Omental fat pad (tissue), 4 donors: ENCODE data around the gene L3MBTL4. TPM values are rescaled to one million over a fixed set of nuclear protein-coding genes. Genes with fewer than 3 reads are reported as not detected.

Source experiments
- ATAC-seq: fragments of 150-250 bp; one replicate; pipeline ENCODE4 v1.9.1; 2016; ENCODE audit warnings: mild to moderate bottlenecking, moderate library complexity; ENCODE audit not compliant: low FRiP score
- DNase-seq: peaks from one replicate; pipeline ENCODE4 v3.0.0-alpha.2; 2019; ENCODE audit warnings: low spot score
- total RNA-seq, 4 donors: library from RNA; depleted of rRNA; stranded (reverse); fragments of >200 nt; gene quantifications; one replicate each; pipeline ENCODE4 v1.1.0, GENCODE V29; 2016
- TF ChIP-seq, protein P1 (sequence below), 3 donors: fragments of 450-650 bp; IDR thresholded peaks; one replicate each; pipeline ENCODE4 v1.5.1; 2016 to 2017; ENCODE audit warnings: antibody characterized with exemption in 3 of 3, mild to moderate bottlenecking in 3 of 3, moderate library complexity in 2 of 3

L3MBTL4 gene
- total RNA-seq, 4 donors from 2014 or later: 7.2 to 14.8 (median 8.3) TPM

DNA sequence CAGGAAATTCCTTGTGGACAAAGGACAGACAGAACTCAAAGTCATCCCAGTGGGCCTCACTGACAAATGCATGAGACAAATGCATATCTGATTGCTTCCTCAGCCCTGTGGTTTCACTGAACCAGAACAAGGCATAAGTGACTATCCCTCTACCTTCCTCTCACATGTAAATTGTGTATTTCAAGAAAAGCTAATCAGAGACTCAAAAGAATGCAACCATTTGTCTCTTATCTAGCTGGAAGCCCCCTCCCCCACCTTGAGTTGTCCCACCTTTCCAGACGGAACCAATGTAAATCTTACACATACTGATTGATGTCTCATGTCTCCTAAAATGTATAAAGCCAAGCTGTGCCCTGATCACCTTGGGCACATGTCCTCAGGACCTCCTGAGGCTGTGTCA lies 417.4 kb downstream of the L3MBTL4 start:
- ATAC-seq (no peak), DNase-seq (no peak)
- TF ChIP-seq, protein P1, sequence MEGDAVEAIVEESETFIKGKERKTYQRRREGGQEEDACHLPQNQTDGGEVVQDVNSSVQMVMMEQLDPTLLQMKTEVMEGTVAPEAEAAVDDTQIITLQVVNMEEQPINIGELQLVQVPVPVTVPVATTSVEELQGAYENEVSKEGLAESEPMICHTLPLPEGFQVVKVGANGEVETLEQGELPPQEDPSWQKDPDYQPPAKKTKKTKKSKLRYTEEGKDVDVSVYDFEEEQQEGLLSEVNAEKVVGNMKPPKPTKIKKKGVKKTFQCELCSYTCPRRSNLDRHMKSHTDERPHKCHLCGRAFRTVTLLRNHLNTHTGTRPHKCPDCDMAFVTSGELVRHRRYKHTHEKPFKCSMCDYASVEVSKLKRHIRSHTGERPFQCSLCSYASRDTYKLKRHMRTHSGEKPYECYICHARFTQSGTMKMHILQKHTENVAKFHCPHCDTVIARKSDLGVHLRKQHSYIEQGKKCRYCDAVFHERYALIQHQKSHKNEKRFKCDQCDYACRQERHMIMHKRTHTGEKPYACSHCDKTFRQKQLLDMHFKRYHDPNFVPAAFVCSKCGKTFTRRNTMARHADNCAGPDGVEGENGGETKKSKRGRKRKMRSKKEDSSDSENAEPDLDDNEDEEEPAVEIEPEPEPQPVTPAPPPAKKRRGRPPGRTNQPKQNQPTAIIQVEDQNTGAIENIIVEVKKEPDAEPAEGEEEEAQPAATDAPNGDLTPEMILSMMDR (IDR thresholded peaks at IDR 0.05): no peak

DNA sequence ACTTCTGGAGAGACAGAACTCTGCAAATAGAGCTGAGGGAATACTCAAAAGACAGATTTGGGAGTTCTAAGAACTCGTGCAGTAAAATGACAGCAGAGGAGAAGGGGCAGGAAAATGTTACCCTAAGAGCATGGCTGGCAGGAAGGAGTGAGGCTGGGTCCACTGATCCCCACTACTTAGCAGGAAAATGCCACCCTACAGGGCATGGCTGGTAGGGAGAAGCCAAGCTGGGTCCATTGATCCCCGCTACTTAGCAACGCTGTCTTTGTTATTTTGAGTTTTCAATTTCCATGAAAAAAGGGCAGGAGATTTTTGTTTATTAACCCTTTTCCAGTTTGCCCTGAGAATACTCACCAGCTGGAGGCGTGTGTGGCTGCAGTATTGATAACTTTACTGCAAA lies 419.1 kb downstream of the L3MBTL4 start:
- no peak for ATAC-seq
- TF ChIP-seq, protein P1 (IDR thresholded peaks at IDR 0.05): no peak

DNA sequence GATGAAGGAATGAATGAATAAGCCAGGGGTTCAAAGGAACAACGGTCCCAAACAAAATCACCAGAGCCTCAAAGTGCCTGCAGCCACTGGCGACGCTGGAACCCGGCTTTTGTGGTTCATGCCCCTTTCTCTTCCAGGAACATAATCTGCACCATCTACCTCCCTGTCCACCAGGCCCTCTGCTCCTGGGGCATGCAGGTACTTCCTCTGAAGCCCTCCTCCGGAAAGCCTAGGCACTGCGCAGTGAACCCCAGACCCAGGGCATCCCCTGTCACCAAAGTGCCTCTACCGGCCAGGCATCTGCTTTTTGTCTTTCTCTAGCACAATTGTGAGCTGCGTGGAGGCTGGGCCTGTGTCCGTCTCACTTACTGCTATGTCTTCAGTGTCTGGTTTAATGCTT lies 420.8 kb downstream of the L3MBTL4 start:
- ATAC-seq (no peak), DNase-seq (no peak)
- TF ChIP-seq, protein P1 (IDR thresholded peaks at IDR 0.05): no peak

More for the DNA sequence above, 419.1 kb downstream of the L3MBTL4 start:
- DNase-seq: no peak

DNA sequence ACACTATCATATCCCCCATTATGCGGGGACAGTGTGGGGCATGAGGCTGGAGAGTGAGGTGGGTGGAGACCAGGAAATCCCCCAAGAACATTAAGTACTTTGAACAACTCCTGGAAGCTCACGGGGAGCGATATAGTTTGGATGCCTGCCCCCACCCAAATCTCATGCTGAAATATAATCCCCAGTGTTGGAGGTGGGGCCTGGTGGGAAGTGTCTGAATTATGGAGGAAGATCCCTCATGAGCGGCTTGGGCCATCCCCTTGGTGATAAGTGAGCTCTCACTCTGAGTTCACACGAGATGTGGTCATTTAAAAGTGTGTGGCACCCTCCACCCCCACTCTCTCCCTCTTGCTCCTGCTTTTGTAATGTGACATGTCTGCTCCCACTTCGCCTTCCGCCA lies 422.3 kb downstream of the L3MBTL4 start:
- DNase-seq: no peak
- TF ChIP-seq, protein P1 (IDR thresholded peaks at IDR 0.05): no peak
- no peak for ATAC-seq

DNA sequence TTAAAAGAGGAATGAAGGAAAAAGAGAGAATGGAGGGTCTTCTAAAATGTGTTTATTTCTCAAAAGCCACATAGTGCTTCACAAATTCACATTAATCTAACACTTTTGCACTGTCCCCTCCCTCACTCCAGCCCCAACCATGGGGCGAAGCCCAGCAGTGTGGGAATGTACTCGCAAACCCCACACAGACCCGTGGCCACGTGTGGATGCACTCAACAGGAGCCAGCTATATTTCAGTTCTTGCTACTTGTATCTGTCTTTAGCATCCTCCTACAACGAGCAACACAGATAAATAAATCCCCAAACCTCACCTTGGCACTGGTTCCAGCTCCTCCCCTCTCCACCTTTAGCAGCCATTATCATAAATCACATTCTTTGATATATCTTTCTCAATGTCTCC lies 427.5 kb downstream of the L3MBTL4 start:
- TF ChIP-seq, protein P1 (IDR thresholded peaks at IDR 0.05): no peak
- DNase-seq (no peak), ATAC-seq (no peak)

DNA sequence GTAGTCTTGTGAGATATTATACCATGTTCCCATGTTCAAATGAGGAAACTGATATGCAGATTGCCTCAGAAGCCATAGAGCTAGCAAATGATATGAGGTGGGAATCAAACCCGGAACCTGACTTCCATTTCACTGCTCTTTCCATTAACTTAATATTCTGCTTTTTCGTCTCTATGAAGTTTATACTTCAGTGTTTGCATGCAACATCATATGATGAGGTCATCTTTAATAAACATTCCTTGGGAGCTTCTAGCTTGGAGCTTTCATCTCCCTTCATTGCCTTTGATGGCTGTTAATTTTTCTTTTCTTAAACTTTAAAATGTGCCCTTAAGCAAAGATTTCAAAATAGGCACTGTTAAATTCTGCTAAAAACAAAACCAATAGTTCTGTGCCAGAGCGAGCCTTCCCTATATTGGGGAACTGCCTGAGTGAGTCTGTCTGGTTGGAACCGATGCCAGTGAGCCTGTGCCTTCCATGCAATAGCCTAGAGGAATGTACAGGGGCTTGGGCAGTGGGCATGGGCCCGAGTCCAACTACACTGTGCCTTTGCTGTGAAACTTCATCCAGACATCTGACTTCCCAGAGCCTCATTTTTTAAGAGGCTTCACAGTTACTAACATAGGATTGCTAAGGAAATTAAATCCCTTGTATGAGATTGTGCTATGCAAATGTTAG lies 428.3 kb downstream of the L3MBTL4 start:
- DNase-seq: no peak

DNA sequence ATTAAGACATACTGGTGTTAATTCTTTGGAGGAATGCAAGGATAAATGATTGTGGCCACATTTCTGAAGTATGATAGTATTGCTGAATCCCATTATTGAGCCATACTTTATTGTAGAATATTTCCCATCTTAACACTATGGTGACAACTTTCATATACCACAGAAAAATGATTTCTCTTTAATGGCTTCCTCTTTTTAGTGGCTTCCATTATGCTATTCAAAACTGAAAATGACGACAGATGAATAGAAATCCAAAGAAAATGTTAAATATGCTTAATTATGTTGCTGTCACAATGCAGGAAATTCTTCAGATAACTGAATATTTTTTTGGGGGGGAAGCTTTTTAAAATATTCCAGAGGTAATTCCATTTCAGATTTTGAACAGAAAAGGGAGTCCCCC lies 430.5 kb downstream of the L3MBTL4 start:
- TF ChIP-seq, protein P1 (IDR thresholded peaks at IDR 0.05): no peak
- ATAC-seq: no peak
- no peak for DNase-seq

More for the DNA sequence above, 428.3 kb downstream of the L3MBTL4 start:
- TF ChIP-seq, protein P1 (IDR thresholded peaks at IDR 0.05): no peak
- ATAC-seq: no peak
